Stimulated activated CD8-positive, alpha-beta memory T cell treated with anti-CD3 and anti-CD28 coated beads, Interleukin-15, amount 100 ng/mL, for 4 hours (primary cell): ENCODE results near the gene MCL1.

Experiments used
- DNase-seq, 2 donors: peaks; one replicate each; pipeline ENCODE4 v3.0.0-alpha.2; 2020; ENCODE audit warnings: low read depth in 2 of 2

The MCL1 gene

DNA sequence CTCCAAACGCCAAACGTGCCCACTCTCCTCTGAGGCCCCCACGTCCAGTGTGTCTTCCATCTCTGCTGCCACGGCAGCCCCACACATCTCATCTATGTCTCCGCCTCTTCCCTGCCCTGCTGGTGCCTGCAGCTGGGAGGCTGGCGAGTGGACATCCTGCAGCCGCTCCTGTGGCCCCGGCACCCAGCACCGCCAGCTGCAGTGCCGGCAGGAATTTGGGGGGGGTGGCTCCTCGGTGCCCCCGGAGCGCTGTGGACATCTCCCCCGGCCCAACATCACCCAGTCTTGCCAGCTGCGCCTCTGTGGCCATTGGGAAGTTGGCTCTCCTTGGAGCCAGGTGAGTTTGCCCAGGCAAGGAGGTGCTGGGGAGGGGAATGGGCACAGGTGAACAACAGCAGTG, 21.6 kb downstream of the MCL1 start:
- DNase-seq: no peak

DNA sequence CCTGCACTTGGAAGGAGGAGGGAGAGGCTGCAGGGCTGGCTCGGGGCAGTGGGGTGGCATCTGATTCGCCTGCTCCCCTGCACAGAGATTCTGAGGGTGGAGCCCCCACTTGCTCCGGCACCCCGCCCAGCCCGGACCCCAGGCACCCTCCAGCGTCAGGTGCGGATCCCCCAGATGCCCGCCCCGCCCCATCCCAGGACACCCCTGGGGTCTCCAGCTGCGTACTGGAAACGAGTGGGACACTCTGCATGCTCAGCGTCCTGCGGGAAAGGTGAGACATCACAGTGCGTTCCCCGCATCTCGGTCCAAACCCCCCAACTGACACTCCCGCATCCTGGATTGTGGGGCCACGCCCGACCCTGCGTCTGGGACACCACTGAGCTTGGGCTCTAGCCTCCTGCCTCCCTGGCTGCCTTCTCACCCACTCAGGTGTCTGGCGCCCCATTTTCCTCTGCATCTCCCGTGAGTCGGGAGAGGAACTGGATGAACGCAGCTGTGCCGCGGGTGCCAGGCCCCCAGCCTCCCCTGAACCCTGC, 22.3 kb downstream of the MCL1 start:
- no peak for DNase-seq

DNA sequence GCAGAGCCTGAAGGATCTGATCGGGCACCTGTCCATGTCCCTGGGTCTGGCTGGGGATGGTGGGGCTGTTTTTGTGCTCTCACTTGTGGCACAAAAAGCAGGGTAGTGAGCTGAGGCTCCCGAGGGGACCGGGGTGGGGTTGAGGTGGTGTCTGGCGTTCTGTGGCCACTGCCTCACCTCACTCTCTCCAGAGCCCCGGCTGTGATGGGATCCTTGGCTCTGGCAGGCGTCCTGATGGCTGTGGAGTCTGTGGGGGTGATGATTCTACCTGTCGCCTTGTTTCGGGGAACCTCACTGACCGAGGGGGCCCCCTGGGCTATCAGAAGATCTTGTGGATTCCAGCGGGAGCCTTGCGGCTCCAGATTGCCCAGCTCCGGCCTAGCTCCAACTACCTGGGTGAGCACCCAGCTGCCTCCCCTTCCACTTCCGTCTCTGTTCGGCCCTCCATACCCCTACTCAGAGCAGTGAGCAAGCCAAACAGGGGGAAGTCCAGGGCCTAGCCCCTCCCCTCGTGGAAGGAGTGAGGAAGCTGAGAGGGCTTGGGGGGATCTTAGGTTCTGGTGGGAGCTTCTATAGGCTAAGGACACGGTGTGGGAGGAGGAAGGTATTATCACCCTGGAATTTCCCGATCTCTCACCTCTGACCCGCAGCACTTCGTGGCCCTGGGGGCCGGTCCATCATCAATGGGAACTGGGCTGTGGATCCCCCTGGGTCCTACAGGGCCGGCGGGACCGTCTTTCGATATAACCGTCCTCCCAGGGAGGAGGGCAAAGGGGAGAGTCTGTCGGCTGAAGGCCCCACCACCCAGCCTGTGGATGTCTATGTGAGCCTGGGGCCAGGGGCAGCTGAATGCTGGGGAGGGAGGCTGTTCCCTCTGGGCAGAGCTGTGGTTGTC, 23.2 kb downstream of the MCL1 start:
- DNase-seq: no peak

DNA sequence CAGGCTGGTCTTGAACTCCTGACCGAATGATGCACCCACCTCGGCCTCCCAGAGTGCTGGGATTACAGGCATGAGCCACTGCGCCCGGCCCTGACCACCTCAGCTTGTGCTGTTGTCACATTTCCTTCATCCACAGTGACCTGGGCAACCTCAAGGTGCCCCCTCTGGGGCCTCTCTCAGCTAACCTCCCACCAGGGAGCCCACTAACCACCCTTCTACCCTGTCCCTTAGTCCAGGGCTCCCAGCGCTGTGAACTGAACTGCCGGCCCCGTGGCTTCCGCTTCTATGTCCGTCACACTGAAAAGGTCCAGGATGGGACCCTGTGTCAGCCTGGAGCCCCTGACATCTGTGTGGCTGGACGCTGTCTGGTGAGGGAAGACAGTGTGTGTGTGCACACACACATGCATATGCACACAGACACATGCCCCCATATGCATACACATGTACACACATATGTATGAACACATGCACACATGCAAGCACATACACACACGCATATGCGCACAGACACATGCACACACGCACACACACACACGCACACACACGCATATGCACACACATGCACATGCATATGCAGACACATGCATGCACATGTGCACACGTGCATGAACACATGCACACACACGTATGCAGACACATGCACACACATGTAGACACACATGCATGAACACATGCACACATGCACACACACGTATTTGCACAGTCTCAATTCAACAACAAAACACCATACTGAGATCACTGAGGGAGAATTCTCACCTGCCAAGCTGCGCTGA, 24.0 kb downstream of the MCL1 start:
- no peak for DNase-seq

DNA sequence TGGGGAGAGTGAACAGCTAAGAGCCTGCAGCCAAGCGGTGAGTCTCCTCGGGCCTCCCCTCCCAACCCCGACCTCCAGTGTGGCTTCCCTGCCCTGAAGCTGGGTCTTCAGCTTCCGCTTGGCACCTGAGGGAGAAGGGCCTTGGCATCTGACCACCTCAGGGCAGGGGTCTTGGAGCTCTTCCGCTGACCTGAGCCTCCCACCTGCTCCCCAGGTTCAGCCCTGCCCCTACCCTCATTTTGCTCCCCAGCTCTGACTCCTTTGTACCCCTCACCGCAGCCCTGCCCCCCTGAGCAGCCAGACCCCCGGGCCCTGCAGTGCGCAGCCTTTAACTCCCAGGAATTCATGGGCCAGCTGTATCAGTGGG, 25.3 kb downstream of the MCL1 start:
- no peak for DNase-seq

DNA sequence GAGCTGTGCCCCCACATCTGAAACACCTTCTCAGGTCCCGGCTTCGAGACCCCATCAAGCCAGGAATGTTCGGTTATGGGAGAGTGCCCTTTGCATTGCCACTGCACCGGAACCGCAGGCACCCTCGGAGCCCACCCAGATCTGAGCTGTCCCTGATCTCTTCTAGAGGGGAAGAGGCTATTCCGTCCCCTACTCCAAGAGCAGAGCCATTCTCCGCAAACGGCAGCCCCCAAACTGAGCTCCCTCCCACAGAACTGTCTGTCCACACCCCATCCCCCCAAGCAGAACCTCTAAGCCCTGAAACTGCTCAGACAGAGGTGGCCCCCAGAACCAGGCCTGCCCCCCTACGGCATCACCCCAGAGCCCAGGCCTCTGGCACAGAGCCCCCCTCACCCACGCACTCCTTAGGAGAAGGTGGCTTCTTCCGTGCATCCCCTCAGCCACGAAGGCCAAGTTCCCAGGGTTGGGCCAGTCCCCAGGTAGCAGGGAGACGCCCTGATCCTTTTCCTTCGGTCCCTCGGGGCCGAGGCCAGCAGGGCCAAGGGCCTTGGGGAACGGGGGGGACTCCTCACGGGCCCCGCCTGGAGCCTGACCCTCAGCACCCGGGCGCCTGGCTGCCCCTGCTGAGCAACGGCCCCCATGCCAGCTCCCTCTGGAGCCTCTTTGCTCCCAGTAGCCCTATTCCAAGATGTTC, 25.9 kb downstream of the MCL1 start:
- no peak for DNase-seq

DNA sequence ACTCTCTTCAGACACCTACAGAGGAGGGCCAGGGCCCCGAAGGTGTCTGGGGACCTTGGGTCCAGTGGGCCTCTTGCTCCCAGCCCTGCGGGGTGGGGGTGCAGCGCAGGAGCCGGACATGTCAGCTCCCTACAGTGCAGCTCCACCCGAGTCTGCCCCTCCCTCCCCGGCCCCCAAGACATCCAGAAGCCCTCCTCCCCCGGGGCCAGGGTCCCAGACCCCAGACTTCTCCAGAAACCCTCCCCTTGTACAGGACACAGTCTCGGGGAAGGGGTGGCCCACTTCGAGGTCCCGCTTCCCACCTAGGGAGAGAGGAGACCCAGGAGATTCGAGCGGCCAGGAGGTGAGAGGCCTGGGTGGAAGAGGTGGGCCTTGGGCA, 26.5 kb downstream of the MCL1 start:
- DNase-seq: no peak

DNA sequence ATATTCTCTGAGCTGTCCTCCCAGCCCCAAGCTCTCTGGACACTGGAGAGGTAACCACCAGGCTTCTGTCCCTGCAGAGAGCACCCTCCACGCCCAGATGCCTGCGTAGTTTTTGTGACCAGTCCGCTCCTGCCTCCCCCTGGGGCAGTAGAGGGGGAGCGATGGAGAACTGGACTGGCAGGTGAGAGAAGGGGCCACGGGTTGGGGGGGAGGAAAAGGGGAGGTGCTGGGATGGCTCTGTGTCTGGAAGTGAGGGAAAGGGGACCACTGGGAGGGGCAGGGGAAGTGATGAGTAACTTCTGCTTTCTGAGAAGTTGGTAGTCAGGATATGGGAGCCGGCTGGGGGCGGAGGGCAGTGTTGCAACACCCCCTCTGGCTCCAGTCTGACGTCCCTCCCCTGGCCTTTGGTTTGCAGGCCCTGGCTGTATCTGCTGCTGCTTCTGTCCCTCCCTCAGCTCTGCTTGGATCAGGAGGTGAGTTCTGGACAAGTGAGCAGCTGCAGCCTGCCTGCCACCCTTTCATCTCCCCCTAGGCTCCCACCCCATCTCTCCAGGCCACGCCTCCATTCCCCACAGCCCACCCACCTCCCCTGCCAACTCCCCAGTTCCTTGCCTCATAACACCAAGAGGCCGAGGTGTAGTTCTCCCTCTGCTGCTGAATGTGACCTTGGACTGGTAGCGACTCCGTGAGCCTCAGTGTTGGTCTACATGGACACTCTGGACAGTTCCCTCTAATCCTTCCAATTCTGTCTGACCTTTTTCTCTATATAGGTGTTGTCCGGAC, 27.1 kb downstream of the MCL1 start:
- no peak for DNase-seq

DNA sequence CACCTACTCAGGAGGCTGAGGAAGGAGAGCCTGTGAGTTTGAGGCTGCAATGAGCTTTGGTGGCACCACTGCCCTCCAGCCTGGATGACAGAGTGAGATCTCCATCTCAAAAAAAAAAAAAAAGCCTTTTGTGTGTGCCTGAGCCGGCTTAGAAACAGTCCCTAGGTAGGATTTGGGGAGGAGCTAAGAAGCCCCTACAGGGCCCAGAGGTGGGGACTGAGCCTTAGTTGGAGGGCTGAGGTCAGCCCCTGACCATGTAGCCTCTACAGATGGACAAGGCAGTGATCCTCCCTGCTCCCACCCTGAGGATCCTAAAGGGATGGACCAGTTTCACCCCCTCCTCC, 27.7 kb downstream of the MCL1 start:
- no peak for DNase-seq

DNA sequence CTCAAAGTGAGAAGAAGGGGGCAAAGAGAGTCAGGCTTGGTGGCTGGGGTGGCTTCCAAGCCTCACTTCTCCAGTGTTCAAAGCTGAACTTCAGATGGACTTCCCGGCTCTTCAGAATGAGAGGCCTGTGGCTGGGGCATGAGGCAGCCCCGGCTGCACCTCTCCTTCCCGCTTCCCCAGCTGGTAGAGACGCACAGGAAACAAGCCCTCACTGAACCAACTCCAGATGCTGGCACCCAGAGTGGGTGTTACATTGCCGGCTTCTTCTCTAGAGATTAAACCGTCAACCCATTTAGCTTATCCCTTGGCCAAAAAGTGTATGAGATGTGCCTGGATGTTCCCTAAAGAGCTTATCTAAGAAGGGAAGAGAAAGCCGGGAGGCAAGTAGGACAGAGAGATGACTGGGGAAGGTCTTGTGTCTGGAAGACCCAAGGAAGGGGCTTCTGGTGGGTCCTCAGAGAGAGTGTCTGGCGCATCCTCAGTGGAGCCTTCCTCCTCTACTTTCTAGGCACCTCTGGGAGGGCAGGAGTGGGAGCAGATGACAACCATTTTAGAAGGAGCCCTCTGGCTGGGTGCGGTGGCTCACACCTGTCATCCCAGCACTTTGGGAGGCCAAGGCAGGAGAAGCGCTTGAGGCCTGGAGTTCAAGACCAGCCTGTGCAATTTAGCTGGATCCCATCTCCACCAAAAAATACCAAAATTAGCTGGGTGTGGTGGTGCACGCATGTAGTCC, 28.2 kb downstream of the MCL1 start:
- DNase-seq: no peak

DNA sequence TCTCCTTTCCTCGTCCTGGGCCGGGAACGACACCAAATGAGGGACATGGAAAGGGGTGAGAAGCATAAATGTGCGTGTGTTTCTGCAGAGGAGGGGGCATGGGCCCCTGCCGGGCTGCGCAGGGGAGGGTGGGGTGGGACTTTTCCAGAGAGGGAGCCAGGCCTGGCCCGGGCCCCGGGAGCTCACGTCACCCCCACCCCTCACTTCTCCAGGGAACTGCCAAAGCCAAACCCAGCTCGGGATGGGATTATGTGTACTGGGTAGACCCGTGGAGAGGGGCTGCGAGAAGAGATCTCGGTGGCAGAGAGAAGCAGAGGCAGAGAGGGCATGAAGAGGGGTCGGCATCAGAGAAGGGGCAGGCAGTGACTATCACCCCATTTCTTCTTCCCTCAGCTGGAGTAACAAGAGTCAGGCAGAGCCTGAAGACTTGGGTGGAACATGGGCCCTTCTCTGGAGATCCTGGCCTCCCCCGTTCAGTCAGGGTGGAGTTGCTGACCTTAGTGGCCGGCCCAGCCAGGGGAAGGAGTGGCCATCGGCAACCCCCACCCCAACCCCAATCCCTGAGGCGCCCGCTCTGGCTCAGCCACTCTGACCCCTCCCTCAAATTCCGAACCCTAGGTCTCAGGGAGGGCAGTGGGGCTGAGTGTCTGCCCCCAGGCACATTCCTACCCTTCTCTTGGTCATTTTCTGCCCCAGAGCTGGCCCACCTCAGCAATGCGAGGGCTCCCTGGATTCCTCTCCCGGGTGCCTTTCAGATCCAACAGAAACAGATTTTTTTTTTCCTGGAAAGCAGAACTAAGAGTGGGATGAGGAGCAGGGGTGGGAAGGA, 29.0 kb downstream of the MCL1 start:
- no peak for DNase-seq

DNA sequence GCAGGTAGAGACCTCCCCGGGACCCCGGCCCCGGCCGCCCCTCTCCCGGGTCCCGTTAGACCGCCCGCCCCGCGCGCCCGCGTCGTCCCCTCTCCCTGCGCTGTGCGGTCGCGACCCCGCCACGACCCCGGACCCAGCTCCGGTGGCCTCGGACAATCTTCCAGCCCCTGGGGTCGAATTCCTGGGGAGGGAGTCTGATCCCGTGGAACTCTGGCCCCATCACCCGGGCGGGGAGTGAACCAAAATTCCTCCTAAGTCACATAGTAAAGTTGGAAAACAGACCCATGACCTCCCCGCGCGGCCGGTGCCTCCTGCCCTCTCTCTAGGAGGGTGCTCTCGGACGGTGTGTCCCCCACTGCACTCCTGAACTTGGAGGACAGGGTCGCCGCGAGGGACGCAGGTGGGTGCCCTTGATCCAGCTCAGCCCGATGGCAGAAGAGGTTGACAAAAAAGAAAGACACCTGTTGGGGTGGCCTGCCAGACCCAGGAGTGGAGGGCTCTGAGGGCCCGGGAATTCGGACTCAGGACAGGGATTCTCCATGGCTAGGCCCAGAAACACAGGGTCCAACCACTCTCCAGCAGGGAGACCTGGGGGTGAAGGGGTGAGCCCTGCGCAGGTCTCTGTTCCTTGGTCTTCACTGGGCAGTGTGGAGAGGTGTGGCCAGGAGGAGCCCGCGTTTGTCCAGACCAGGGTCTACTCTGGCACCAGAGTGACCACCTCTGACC, 29.8 kb downstream of the MCL1 start:
- no peak for DNase-seq

DNA sequence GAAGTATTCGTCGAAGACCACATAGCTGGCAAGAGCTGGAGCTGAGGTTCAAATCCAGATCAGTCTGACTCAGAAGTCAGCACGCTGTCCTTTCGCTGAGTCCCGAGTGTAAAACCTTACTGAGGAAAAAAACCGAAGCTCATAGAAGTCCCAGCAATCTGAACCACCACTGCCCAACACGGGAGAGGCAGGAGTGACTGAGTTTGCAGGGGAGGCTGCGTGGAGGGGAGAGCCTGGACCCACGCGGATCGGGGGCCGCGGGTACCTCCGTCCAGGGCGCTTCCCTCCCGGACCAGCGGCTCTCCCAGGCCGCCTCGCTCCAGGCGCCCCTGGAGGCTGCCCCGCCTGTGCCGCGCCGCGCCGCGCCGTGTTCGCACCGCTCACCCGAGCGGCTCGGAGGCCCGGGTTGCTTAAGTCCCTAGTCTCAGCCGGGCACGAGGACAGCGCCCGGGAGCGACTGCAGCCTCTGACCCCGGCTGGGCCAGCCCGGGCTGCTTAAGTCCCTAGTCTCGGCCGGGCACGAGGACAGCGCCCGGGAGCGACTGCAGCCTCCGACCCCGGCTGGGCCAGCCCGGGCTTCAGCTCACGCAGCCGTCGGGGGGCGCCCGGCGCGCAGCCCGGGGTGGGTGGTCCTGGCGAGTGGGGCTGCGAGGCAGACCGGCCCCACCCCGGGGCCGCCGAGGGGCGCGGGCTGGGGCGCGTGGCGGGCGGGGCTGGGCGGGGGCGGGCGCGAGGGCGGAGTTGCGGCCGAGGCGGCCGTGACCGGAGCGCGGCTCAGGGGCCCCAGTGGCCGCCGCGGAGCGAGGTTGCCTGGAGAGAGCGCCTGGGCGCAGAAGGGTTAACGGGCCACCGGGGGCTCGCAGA, 30.5 kb downstream of the MCL1 start, which contains the start of gene ADAMTSL4:
TSS of gene ADAMTSL4 (plus strand) at position 777 of the 864 bp plus-strand sequence. CDS start 2,881 bp downstream, outside the sequence.
- no peak for DNase-seq

DNA sequence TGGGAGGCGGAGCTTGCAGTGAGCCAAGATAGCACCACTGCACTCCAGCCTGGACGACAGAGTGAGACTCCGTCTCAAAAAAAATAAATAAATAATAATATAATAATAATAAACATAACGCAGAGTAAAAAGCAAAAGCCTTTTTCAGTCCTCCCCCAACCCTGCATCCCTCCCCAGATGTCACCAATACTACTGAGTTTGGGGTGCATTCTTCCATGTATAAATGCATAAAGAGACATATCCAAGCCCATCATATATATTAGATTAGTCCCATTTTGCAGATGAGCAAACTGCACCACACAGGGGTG, 31.1 kb downstream of the MCL1 start:
- DNase-seq: no peak

DNA sequence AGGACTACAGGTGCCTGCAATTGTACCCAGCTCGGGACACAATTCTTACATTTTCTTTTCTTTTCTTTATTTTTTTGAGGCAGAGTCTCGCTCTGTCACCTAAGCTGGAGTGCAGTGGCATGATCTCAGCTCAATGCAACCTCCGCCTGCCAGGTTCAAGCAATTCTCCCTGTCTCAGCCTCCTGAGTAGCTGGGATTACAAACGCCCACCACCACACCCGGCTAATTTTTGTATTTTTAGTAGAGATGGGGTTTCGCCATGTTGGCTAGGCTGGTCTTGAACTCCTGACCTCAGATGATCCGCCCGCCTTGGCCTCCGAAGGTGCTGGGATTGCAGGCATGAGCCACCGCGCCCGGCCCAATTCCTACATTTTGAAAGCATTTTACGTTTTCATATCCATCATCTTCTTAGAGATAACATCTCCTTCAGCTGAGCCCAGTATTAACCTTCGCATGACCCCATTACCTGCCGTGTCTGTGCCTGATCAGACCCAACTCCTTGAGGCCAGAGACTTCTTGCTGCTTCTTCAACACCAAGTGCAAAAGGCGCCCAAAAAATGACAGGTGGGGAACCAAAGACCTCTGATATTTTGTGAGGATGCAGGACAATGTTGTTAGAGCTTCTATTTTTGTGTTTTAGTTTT, 33.0 kb downstream of the MCL1 start:
- no peak for DNase-seq

DNA sequence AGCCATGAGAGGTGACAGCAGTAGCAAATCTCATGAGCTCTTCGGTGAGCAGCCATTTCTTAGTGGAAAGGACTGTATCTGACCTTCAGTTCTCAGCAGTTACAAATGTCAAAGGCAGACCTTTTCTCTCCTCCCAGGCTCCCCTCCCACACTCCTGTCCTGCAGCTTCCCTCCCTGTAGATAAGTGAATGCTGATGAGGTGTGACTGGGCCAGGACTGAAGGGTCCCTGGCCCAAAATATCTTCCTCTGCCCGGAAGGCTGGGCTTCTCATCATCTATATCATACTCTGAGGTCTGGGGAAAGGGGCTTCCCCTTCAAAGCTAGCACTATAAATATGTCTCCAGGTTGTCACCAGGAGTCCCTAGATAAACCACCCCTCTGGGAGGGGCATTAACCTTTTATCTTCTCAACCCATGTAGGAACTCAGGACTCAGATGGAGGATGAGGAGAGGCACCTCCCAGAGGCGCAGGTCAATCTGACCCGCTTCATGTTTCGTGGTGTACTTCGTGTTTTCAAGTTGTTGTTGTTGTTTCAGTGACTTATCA, 33.9 kb downstream of the MCL1 start:
- no peak for DNase-seq

DNA sequence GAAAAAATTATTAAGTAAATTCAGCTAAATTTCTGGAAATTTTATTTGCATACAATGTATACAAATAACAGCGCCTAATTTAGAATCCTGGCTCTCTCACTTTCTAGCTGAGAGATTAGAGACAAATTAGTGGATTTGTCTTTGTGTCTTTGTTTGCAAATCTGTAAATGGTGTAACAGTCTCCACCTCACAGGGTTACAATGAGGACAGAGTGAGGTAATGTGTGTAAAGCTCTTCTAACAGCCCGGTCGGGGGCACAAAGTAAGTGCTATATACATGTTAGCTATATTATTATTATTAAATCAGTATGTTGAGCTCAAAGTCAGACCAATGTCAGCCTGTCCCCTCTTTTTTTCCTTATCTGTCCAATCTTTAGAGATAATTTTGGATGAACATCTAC, 35.2 kb downstream of the MCL1 start:
- no peak for DNase-seq
